CD4-positive, alpha-beta T cell treated with Interleukin-1 beta for 1 hour (primary cell): ENCODE results near the gene ASRGL1.
A peak's percentile ranks its signal among the peaks of the same experiment; 100 is the strongest.

Experiments
- DNase-seq, 2 donors: peaks; one replicate each; pipeline ENCODE4 v3.0.0-alpha.2; 2020 to 2022

Gene ASRGL1

GRCh38 chr11:62419314-62419929 is 82.2 kb downstream of the ASRGL1 start:
- DNase-seq: no peak

DNA sequence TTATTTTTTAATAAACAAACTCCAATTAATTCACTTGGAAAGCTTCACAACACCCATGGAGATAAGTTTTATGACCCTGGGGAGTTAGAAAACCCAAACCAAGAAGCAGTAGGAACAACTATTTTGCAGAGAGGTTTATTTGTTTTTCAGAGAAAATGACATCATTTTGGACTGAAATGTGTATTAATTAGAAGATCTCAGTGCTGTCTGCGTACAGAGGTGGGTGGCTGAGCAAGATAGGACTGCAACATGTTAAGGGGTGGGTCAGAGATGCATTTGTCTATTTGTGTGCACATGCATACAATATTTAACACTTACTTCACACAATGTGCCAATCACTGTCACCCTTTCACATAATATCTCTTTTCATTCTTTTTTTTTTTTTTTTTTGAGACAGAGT is 82.7 kb downstream of the ASRGL1 start:
- DNase-seq: no peak

GRCh38 chr11:62420882-62421281 is 83.6 kb downstream of the ASRGL1 start:
- no peak for DNase-seq

- DNase-seq: no peak
Measured at GRCh38 chr11:62421996-62422395, 84.7 kb downstream of the ASRGL1 start.

DNA sequence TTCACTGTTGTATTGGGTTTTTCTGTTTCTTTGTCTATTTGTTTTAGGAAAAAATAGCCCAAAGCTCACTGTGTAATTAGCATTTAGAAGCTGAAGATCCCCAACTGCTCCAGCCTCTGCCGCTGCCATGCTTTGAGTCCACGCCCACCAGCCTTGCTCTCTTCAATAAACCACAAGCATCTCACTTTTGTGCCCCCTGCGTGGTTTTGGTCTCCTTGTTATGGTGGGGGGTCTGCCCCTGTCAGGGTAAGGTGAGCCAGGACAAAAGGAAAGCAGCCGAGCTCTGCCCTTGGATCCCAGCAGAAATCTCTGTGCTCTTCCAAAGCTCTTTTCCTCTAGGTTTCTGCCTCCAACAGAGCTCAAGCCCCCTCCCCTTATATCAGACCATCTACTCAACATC is 85.8 kb downstream of the ASRGL1 start:
- DNase-seq: no peak

DNA sequence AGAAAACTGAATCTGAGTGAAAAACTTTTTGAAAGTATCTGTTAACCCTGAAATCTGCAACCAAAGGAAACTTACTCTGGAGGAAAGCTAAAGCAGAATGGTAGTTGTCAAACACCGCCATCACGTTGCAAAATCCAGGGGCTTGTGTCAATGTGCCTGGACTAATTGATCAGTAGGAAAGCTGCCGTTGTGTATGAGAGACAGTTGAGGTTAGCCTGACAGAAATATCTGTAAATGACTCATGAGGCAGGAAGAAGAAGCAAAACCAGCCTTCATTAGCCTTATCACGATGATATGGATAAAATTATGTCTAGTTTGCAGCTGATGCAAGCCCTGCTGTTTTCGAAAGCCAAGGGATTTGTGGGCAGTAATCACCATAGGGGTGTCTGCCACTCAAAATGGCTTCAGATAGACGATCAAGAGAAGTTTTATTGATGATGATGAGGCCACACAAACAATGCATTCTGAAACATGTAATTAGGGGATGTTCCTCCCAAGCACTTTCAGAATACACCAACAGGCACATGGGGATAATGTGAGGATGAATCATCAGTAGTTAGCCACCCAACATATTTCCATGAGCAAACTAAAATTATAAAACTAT is 90.5 kb downstream of the ASRGL1 start:
- DNase-seq: peak; percentile 7 to 17

GRCh38 chr11:62428871-62429560 is 91.8 kb downstream of the ASRGL1 start:
- no peak for DNase-seq

DNA sequence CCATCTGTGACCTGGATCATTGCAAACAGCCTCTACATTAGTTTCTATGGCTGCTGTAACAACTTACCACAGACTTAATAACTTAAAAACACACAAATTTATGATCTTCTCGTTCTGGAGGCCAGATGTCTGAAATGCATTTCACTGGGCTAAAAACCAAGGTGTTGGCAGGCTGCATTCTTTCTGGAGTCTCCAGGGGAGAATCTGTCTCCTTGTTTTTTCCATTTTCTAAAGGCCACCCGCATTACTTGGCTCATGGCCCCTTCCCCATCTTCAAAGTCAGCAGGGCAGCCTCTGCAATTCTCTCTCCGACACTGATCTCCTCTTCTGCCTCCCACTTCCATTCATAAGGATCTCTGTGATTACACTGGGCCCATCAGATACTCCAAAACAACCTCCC is 93.2 kb downstream of the ASRGL1 start:
- DNase-seq: no peak

DNA sequence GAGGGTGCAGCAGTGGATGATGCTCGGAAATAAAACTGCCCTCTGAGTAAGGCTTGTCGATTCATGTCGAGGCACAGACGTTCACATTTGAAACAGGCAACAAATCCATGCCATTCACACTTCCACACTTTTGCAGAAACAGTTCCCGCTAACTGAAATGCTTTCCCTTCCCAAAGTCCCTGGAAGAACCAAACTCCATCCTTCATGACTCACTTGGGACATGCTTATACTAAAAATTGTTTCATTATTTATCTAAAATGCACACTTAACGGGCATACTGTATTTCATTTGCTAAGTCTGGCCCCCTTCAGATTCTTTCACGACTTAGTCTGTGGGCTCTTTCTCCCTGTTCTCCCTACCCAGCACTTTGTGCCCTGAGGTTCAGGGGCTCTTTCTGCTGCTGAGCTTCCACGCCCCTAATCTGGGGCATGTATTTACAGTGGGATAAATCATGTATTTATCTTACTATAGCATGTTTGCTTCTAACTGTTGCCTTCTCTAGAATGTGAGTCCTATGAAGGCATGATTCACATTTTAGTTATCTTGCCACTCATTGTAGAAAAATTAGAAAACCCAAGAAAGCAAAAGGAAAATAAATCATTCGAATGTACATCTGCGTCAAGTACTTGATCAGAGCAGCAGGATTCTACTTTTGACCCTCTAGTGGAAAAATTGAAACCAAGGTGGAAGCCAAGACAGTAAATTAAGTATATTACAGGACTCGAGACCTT is 94.1 kb downstream of the ASRGL1 start:
- DNase-seq: no peak

GRCh38 chr11:62432695-62433094 is 95.4 kb downstream of the ASRGL1 start:
- no peak for DNase-seq

DNA sequence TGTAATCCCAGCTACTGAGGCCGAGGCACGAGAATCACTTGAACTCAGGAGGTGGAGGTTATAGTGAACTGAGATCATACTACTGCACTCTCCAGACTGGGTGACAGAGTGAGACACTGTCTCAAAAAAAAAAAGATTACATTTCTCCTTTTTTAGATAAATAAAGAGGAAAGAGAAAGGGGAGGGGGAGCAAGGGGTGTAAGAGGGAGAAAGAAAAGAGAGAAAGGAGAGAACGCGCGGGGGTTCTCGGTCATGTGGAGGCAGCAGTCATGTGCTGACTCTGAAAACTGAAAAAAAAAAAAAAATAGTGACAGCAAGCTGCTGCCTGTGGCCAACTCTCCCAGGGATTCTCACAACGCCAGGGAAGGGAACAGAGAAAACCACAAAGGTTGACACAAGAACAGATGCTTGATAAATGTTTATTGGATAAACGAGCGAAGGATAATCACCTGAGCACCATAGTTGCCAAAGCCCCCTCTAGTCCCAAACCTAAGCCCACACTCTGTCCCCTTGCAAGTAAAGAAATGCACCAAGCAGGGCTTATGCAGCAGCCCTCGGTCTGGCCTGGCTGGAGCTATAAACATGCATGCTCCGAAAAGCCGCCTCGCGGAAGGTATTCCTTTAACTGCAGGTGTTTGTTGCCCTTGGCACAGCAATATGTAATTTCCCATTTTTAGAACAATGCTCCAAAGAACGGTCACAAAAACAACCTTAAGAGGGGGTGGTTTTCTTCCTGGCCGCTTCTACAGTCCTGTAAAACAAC is 96.1 kb downstream of the ASRGL1 start:
- no peak for DNase-seq

GRCh38 chr11:62433904-62434276 is 96.6 kb downstream of the ASRGL1 start:
- DNase-seq: no peak

GRCh38 chr11:62435846-62436660 is 98.8 kb downstream of the ASRGL1 start:
- DNase-seq: no peak

- DNase-seq: no peak
Measured at GRCh38 chr11:62437616-62438015, 100.4 kb downstream of the ASRGL1 start.

DNA sequence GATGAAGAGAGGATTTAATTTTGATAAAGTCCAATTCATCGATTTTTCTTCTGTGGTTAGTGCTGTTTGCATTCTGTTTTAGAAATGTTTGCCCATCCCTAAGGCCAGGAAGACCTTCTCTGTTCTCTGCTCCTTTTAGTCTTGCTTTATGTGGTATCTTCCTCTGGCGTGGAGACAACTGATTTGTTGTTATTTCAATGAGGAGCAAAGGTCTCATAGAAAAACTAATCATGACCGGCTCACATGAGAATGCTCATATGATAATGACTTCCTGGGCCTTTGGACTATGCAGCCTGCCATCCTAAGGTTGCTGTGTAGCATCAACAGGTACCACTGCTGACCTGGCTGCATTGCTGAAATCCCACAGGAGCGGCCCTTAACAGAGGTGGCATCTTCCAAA is 101.4 kb downstream of the ASRGL1 start:
- DNase-seq: no peak

DNA sequence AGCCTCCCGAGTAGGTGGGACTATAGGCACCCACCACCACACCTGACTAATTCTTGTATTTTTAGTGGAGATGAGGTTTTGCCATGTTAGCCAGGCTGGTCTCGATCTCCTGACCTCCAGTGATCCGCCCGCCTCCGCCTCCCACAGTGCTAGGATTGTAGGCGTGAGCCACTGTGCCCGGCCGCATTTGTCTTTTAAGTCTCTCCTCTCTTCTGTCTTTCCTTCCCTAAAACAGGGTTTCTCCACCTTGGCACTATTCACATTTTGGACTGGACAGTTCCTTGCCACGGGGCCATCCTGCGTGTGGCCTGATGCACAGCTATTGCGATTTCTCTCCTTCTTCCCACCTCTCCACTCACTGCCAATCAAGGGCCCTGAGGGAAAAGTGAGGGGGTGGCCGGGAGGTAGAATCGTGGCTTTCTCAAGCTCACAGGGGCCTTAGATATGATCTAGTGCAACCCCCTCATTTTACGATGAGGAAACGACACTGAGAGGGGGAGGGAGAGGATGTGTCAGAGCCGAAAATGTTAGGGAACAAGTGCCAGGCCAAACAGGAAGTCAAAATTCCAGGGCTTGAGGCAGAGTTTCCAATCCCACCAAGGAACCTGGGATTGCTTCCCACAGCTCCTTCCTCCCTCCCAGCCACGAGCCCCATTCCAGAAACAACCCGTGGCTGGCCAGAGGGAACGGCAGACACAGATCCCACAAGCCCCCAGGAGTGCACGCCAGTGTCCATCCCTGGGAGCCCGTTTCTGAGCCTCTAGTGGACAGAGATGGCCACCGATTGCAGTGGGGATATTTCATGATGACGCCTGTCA is 102.7 kb downstream of the ASRGL1 start:
- DNase-seq: no peak
